ENCODE data around the gene MINDY4.

MINDY4 gene

DNA sequence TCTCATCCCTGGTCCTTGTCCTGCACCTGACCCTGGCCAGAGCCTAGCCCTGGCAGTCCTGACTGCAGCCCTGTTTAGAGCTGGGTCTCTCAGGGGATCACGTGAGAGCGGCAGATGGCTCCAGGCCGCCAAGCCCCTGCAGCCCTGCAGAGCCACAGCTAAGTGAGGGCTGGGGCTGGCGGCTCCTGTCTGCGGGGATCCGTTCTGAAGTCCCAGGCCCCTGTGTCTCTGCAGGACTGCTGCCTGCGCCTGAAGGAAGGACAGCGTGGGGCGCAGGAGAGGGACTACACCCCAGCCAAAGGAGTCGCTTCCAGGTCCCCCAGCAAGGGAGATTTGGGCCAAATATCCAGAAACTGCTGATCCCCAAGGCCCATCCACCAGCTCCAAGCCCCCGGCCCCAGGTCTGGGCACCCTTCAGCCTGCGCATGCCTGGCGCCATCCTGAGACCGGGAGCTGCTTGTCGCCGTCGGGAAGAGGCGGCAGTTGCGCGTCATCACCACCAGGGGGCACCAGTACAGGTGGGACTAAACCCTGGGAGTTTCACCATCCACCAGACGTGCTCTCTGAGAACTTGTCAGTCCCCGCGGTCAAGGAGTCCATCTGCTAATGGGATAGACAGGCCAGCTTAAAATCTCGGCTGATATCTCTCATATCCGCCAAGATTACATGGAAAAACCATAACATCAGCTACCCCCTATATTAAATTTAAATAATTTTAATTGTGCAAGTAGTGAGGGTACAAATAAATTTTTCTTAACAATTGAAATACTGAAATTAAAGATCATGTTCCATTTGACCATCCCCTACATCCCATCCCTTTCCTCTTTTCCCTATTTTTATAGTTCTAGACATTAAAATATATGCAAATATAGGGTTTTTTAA is 167.5 kb downstream of the MINDY4 start:
- Mint-ChIP-seq H3K36me3 (no peaks in the 10 kb centered on the region), H3K9me3 (no peaks in the 10 kb centered on the region), H3K4me1 (no peaks in the 10 kb centered on the region), H3K4me3 (no peak overlapping the region), H3K27ac (no peak overlapping the region)
- DNase-seq (ENCODE audit: low spot score in 2 of 2) (peak; percentile 61 to 82), ATAC-seq (peak; percentile 49)

DNA sequence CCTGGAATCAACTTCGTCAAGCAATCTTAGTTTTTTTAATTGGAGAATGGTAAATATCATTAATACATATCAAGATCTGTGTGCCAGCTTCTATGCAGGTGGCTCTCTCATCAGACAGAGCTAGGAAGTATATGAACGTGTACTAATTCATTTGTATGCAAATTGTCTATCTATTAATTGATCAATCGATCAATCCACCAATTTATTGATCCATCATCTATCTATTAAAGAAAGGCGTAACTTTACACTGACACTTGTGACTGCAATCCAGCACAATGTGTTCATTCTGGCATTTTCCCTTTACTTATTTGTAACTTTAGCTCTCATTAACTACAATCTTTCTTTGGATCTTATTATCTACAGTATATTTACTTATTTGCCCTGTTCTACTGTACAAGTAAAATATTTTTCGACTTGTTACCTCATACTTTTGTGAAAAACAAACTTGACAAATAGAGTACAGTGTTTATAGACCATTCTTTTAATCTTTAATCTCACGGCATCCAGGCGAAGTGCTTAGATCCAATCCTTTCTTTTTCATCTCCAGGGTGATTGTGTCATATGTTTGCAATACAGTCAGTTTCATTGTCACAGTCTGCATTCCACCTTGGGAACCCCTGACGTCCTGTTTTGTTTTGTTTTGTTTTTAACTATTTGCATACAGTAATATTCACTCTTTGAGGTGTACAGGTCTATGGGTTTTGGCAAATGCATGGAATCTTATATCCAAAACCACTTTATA is 170.5 kb downstream of the MINDY4 start:
- H3K36me3 Mint-ChIP-seq, result no peaks in the 10 kb centered on the region
- H3K4me1 Mint-ChIP-seq, result no peaks in the 10 kb centered on the region
- H3K4me3 Mint-ChIP-seq, result no peak overlapping the region
- DNase-seq (ENCODE audit: low spot score in 2 of 2), result no peak
- ATAC-seq, result no peak
- H3K9me3 Mint-ChIP-seq, result peaks cover 8% of the 10 kb centered on the region
- no peak overlapping the region for H3K27ac Mint-ChIP-seq
